HG03342 (cell line): Measurements from ENCODE around the gene INPP5F.
A peak's percentile ranks its signal among the peaks of the same experiment; 100 is the strongest.

Source experiments
- ATAC-seq: cut with Tn5 transposase; IDR thresholded peaks from one replicate; pipeline ENCODE4 v1.9.1; 2021; ENCODE audit warnings: mild to moderate bottlenecking, moderate library complexity; ENCODE audit not compliant: unreplicated experiment

Gene INPP5F, protein sequence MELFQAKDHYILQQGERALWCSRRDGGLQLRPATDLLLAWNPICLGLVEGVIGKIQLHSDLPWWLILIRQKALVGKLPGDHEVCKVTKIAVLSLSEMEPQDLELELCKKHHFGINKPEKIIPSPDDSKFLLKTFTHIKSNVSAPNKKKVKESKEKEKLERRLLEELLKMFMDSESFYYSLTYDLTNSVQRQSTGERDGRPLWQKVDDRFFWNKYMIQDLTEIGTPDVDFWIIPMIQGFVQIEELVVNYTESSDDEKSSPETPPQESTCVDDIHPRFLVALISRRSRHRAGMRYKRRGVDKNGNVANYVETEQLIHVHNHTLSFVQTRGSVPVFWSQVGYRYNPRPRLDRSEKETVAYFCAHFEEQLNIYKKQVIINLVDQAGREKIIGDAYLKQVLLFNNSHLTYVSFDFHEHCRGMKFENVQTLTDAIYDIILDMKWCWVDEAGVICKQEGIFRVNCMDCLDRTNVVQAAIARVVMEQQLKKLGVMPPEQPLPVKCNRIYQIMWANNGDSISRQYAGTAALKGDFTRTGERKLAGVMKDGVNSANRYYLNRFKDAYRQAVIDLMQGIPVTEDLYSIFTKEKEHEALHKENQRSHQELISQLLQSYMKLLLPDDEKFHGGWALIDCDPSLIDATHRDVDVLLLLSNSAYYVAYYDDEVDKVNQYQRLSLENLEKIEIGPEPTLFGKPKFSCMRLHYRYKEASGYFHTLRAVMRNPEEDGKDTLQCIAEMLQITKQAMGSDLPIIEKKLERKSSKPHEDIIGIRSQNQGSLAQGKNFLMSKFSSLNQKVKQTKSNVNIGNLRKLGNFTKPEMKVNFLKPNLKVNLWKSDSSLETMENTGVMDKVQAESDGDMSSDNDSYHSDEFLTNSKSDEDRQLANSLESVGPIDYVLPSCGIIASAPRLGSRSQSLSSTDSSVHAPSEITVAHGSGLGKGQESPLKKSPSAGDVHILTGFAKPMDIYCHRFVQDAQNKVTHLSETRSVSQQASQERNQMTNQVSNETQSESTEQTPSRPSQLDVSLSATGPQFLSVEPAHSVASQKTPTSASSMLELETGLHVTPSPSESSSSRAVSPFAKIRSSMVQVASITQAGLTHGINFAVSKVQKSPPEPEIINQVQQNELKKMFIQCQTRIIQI

DNA sequence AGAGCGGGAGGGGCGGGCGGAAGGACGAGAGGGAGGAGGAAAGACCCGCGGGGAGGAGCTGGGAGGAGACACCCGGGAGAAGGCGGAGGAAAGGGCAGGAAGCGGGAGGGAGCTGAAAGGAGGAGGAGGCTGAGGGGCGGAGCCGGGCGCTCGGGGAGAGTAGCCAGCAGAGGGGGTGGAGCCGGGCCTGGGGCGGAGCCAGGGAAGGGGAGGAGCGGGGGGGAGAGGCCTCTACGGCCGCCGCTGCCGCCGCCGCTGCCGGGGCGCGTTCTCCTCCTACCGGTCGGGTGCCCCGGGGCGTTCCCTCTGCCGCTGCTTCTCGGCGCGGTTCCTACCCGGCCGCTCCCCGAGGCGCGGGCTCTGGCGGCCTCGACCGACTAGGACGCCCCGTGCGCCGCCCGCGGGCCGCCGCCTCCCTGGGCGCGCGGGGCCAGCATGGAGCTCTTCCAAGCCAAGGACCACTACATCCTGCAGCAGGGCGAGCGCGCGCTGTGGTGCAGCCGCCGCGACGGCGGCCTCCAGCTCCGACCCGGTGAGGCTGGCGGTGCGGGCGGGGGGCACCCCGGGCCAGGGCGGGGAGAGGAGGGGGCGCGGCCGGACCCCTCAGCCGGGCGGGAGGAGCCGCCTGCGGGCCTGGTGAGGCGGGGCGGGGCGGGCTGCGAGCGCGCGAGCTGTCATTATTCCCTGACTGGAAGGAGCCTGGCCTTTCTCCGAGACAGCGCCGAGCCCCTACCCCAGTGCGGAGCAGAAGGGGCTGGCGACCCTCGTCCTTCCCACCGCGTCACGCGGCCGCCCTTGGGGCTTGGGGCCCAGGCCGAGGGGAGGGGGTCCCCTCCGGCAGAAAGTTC is at the start of gene INPP5F:
TSS of gene INPP5F (plus strand) at position 223 of the 848 bp plus-strand sequence. CDS start at position 436, 213 bp downstream.
- ATAC-seq: peak; percentile 84

DNA sequence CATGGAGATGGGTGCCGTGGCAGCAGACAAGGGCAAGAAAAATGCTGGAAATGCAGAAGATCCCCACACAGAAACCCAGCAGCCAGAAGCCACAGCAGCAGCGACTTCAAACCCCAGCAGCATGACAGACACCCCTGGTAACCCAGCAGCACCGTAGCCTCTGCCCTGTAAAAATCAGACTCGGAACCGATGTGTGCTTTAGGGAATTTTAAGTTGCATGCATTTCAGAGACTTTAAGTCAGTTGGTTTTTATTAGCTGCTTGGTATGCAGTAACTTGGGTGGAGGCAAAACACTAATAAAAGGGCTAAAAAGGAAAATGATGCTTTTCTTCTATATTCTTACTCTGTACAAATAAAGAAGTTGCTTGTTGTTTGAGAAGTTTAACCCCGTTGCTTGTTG is 48.7 kb upstream of the INPP5F start:
- no peak for ATAC-seq

DNA sequence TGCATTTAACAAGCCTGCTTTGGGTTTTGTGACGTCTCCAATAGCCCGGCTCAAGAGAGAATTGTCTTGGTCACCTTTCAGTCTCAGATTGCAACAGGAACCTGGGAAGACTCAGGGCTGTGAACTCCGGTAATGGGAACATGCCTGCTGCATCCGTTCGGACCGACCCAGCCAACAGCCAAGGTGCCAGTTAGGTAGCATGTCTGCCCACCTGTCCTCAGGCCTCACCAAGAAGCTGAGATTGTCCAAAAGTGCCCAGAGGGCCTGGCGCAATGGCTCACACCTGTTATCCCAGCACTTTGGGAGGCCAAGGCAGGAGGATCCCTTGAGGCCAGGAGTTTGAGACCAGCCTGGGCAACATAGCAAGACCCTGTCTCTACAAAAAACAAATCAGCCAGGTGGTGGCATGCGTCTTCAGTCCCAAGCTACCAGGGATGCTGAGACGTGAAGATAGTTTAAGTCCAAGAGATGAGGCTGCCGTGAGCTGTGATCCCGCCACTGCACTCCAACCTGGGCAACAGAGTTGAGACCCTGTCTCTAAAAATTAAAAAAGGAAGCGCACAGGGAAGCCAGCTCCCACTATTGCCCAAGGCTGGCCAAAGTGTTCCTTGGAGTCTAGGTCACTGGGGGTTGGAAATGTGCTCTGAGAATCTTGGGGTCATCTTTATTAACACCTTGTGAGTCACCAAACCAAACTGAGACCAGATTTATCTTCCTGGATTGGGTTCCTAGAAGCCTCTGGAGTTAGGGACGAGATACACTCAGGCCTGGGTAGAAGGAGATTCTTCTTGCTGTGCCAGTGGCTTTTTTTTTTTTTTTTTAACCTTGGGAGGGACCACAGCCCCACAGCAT is 47.7 kb upstream of the INPP5F start:
- no peak for ATAC-seq

- no peak for ATAC-seq
Measured at GRCh38 chr10:119679480-119679829, 46.4 kb upstream of the INPP5F start.

DNA sequence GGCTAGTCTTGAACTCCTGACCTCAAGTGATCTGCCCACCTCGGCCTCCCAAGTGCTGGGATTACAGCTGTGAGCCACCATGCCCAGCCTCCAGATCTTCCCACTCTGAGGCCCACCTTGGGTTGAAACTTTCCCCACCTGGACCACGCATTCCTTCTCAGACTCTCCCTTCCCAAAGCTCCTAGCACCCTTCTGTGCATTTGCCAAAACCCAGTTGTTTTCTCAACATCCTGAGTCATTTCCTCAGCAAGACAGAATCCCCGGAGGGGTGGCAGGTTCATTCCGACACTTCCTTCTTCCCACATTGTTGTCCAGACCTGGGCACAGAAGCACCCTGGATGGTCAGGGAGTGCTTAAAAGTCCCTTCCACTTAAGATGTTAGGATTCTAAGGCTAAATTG is 45.8 kb upstream of the INPP5F start:
- ATAC-seq: no peak

- no peak for ATAC-seq
Measured at GRCh38 chr10:119680650-119681081, 45.2 kb upstream of the INPP5F start.

- peak; percentile 82 for ATAC-seq
Measured at GRCh38 chr10:119686465-119687191, 39.2 kb upstream of the INPP5F start.

- no peak for ATAC-seq
Measured at GRCh38 chr10:119687192-119688032, 38.4 kb upstream of the INPP5F start.

DNA sequence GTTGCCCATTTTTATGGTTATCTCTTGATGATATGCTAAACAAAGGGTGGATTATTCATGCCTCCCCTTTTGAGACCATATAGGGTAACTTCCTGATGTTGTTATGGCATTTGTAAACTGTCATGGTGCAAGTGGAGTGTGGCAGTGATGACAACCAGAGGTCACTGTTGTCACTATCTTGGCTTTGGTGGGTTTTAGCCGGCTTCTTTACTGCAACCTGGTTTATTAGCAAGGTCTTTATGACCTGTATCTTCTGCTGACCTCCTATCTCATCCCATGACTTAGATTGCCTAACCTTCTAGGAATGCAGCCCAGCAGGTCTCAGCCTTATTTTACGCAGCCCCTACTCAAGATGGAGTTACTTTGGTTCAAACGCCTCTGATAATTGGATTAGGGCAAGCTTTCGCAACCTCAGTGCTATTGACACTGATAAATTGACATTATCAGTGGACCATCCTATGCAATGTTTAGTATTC is 37.8 kb upstream of the INPP5F start:
- ATAC-seq: no peak

GRCh38 chr10:119689016-119689580 is 36.8 kb upstream of the INPP5F start:
- ATAC-seq: no peak

GRCh38 chr10:119691726-119692125 is 34.1 kb upstream of the INPP5F start:
- no peak for ATAC-seq

- ATAC-seq: no peak
Measured at GRCh38 chr10:119693262-119693957, 32.4 kb upstream of the INPP5F start.

DNA sequence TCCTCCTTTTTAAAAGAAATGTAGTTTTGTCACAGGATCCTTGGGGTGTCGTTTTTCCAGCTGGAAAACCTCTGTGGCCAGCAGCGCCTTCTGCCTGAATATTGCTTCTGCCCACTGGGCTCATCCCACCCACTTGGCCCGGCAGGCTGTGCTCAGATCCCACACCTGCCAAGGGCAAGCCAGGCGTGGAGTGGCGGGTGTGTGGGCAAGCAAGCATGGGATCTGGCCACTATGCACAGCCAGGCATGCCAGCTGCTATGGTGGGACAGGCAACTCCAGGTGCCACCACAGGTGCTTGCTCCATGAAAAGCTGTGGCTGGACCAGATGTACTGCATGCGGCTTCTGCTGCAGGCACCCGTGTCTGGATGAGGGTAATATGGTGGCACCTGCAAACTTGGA is 31.2 kb upstream of the INPP5F start:
- ATAC-seq: no peak

GRCh38 chr10:119700321-119700954 is 25.4 kb upstream of the INPP5F start:
- ATAC-seq: peak; percentile 43

GRCh38 chr10:119701861-119702260 is 24.0 kb upstream of the INPP5F start:
- ATAC-seq: no peak

GRCh38 chr10:119702583-119702982 is 23.3 kb upstream of the INPP5F start:
- ATAC-seq: no peak
